ENCODE results near the gene OSCP1.

Gene OSCP1

DNA sequence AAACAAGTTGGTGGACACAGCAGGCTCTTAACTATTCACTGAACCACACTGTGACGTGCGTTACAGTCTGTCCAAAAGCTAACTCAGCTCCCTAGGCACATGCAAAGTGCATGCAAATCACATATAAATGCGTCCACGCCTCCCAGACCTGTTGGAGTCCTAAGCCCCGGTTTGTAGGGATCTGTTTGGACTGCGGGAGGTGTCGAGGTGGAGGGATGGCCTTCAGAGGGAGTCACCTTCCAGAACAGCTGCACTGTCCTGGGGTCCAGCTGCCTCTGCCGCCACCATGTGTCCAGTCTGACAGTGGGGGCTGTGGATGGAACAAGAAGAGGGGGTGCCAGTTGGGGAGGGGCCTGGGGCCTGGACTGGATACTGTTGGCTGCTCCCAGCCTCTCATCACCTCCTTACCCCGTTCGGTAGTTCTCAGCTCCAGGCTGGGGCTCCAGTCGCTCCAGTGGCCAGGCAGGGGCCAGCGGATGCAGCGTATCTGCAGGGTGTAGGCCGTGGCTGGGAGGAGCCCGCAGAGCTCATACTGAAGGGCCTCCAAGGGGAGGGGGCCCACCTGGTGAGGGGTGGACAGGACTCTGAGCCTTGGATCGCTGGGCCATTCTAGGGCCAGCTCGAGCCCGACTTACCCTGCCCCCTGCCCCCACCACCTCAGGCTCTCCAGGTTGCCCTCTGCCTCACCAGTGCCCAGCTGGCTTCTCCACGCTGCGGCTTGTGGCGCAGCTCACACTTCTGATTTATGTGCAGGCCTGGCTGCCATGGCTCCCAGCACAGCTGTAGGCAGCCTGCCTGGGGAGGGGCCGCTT, 21.8 kb upstream of the OSCP1 start:
- no peak for DNase-seq

DNA sequence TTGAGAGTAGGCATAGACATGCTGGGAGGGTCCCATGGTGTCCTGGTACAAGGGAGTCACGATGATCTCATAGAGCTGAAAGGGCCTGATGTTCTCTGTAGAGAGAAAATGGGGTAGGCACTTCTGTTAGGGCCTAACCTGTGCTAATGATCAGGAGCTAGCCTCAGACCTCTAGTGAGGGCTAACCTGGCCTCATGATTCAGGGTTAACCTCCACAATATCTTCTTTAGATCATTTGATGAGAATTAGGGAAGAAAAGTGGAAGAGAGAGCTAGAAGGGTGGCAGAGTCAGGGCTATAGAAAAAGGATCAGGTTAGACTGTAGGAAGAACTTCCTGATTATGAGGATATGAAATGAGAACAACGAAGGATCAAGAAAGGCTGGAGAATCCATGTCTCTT, 18.9 kb upstream of the OSCP1 start:
- no peak for DNase-seq

DNA sequence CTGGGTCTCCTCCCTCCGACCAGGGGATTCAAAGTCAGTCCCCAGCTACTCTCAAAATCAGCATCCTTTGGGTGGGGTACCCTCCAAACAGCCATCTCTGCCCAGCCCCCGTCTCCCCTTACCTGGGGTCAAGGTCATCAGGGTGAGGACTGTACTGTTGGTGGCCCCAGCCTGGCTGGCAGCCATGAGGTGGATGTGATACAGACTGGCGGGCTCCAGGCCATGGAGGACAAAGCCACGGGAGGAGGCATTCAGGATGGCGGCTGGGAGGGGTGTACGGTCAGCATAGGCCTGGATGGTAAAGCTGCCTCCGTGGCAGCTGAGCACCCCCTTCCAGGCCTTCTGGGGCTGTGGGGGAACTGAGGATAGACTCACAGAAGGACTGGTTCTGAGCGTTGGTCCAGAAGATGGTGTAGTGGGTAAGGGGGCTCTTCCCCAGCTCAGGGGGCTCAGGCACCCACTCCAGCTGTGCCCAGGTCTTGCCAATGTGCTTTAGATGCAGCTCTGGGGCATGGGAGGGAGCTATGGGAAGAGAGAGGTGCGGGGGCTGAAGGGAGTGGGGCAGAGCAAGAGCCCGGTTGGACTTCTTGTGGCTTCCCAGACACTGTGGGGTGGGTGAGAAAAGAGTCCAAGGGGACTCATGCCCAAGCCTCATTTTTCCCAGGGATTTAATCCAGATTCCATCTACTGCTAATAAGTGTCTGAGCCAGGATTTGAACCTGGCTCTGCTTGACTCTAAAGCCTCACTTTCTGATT, 17.6 kb upstream of the OSCP1 start:
- no peak for DNase-seq

DNA sequence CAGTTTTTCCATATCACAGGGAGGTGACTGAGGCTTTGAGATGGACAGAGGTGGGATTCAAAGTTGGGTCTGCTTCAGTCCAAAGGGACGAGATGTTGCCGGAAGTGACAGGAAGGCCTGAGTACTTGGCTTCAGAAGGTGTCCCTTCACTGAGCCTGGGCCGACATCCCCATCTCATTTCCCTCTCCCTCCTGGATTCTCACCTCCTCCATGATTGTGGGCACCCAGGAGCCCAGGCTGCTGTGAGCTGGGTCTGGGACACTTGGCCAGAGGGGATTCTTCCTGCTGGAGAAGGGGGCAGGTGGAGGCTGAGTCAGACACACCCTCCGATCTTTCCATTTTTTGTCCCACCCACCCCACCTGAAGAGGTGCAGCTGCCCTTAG, 16.8 kb upstream of the OSCP1 start:
- DNase-seq, result no peak

DNA sequence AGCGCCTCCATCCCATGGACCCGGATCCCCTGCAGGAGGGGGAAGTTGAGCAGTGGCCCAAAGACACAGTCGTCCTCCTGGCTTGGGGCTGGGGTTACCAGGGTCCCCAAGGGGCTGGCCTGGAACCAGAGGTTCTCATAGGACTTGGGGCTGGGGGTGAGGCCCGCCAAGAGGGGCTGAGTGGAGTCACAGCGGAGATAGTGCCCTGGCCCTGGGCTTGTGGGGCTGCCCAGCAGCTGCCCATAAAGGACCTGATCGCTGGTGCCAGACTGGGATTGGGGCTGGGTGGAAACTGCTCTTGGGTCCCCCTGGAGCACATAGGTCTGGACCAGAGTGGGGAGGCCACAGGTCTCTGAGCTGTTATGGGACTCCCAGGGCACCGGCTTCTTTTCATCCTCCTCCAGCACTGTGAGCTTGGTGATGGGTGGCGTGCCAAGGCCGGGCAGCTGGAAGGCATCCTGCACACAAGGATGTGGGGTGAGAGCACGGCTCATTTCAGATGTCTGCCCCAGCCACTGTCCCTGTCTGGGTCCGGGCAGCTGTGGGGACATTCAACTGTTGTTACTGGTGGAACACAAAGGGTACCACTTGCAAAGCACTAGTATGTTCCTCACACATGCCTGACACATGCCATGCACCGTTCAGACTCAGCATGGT, 16.2 kb upstream of the OSCP1 start:
- no peak for DNase-seq

DNA sequence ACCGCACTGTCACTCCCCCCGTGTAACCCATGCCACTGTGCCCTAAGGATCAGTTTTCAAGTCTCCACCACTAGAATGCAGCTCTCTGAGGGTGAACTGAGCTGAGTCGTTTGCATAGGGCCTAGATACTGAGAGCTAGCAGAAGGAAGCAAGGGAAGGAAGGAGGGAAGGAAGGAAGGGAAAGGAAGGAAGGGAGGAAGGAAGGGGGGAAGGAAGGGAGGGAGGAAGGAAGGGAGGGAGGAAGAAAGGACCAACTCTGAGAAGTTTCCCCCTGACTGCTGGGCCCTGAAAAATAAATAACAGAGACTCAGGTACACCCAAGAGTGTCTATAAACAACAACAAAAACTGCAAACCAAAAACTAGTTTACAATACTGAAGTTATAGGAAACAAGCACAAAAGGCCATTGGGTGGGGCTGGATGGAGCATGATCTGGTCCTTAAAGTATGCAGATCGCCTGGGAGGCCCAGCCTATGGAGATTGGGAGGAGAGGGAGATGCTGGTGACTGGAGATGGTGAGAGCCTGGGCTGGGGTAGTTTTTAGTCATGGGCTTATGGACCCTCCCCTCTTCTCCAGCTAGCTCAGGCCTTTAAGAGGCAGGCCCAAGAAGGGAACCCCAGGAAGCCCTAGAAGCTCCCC, 15.6 kb upstream of the OSCP1 start:
- peak; percentile 54 for DNase-seq

DNA sequence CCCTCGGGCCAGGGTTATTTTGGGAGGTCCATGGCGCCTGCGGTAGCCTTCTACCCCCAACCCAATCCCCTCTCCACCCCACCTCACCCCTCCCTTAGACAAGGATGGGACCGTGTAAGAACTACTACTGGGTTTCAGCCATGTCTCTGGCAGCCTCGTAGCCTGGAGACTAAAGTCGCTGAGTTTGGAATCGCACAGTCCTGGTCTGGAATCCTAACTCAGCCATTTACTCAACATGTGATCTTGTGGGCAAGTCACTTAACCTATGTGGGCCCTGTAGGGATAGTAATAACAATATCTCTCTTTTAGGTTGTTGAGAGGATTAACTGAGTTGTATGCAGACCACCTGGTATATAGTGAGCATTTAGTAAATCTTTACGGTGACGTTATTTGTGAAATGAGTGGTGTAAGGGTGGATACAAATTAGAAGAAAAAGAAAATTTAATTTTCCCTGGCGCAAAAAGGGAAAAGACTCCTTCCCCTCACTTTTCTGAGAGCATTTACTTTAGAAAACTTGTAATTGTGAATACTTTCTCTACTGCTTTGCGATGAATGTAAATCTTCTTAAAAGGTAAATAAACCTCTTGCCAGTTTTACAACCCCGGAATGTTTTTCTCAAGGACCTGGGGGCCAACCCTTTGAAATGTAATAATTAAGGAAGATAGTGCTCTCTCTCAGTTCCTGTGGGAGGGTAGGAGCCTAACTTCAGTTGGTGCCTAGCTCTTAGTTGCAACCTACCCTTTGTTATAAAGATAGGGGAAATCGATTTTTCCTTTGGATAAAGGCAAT, 14.5 kb upstream of the OSCP1 start:
- DNase-seq, result no peak

DNA sequence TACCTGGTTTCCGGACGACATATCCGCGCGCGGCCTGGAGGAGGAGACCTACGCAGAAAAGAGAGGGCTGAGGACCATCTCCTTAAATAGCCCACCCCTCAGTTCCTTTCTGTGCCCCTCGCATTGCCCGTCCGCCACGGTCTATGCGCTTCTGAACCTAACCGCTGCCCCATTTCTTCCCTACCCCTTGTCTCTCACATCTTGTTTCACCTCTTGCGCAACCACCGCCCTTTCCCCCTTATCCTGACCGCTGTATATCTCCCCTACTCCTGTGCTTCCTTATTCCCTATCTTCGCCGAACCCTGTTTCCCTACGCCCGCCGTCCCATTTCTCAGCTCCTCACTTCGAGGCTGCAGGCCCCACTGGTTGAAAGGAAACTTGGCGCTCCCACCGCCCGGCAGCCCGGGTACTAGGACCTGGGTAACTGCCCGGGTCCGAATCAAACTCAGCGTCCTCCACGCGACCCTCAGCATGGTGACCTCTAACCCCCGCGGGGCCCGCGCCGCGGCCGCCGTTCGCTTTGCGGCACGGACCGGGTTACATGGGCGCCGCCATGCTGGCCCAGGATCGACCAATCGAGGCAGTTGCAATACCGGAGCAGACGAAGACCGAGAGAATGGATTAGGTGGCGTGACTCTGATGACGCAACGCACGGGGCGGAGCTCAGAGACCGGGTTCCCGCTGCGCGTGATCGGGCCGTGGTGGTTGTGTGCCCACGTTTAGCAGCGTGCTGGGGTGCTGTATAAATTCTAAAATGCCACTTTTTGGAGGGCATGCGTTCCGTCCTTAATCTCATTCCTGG, 13.8 kb upstream of the OSCP1 start, which contains the start of gene MRPS15:
TSS of gene MRPS15 (minus strand) at position 582 of the 802 bp plus-strand sequence. CDS start at position 473, 109 bp downstream.
- peak; percentile 95 for DNase-seq

DNA sequence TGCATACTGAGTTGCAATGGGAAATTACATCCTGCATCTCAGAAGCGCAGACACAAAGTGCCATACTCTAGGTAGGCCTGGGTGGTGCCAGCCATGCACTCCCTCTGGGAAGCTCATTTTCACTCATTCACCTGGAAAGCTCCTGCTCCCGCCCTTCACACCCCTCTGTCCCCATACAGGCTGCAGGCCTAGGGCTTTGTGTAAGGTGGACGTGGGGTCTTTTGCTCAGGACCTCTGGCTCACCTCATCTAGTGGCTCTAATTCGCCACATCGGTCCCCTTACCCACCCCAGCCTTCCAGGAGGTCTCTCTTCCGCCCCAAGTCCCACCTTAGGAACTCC, 13.2 kb upstream of the OSCP1 start:
- DNase-seq, result no peak

DNA sequence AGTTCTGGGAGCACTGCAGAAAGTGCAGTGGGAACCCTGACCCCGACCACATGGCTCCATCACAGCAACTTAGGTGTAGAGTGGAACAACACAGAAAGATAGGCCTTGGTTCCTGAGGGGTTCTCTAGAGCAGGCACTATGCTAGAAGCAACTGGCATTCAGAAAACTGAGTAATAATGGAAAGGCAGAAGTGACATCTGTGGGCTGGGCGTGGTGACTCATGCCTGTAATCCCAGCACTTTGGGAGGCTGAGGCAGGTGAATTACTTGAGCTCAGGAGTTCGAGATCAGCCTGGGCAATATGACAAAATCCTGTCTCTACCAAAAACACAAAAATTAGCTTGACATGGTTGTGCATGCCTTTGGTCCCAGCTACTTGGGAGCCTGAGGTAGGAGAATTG, 8.7 kb upstream of the OSCP1 start:
- no peak for DNase-seq

DNA sequence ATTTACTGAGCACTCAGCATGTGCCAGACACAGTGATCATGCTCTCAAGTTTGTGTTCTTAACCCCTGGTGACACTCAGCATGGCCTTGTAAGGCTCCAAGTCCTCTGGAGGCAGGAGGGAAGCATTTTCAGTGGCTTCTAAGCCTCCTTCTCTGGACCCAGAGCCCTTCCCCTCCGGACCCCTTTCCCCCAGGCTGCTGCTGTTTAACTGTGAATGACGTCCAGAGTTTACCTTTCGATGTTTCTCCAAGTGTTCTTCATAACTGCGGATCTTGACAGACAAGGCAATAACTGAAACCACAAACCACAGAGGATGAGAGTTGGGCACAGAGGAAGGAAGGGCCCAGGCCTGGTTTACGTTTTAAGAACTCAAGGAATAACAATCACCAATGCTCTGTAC, 7.4 kb upstream of the OSCP1 start:
- no peak for DNase-seq

DNA sequence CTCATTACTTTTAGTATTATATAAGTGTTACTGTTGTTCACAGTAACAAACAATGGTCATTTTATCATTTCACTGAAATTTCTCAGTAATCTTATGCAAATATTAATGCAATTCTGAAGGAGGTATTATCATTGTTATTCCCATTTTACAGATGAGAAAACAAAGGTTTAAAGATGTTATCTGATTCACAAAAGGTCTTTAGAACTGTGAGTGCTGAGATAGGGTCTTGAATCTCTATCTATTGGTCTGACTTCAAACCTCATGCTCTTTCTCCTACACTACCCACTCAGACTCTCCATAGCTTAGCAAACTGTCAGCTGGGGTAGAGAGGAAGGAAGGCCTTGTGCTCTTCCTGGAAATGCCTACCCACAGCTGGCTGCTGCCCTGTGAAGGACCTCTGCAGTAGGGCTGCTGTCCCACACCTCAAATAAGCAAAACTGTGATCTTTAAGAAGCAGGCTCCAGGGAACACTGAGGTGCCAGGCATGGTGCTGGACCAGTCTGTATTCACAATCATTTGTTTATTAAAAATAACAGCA, 6.2 kb upstream of the OSCP1 start:
- DNase-seq, result no peak

DNA sequence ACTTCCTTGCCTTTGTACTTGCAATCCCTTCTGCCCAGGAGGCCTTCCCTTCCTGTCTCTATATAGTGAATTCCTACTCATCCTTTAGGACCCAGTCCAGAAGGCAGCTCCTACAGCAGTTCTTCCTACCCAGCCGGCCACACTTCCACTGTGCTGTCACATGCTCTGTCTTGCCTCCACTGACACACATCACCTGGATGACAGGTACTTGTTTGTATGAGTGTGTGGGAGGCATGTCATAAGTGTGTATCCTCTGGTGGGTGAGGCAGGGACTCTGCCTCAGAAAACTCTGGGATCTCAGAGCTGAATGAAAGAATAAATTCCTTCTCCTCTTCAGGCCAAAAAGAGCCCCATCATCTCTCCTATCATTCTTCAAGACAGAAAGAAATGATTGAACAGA, 5.1 kb upstream of the OSCP1 start:
- no peak for DNase-seq

DNA sequence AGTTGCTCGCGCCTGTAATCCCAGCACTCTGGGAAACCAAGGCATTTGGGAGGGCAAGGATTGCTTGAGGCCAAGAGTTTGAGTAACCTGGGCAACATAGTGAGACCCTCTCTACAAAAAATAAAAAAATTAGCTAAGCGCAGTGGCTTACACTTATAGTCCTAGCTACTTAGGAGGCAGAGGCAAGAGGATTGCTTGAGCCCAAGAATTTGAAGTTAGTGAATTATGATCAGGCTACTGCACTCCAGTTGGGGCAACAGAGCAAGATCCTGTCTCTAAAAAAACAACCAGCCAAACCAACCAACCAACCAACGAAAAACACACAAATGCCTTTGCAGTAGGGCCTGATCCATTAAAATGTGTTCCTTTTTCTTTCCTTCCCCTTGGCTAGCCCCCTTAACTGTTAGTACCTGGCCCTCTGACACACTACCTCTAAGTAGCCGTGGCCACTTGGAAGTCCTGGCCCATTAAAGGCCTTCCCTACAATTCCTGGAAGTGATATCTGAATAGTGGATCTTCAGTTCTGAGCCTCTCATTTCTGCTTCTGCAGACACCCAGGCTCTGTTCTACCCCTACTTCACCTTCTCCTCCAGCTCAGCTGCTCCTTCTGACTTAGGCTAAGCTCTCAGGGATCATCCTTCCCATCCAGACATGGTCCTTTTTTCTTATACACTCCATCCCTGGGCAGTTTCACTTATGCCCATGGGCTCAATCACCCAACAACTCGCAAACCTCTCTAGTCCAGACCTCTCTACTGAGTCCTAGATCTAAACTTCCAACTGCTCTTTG, 3.5 kb upstream of the OSCP1 start:
- no peak for DNase-seq

DNA sequence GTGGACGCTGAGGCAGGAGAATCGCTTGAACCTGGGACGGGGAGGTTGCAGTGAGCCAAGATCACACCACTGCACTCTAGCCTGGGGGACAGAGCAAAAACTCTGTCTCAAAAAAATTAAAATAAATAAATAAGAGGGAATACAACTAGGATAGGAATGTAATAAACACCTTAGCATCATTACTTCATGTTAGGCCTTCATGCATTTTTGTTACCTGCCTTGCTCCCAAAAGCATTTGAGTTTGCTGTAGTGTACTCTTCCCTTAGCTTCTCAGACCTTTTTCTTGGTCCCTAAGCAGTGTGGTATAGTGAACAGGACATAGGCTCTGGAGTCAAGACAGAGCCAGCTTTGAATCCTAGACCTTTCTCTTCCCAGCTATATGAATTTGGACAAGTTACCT, 2.8 kb upstream of the OSCP1 start:
- DNase-seq, result no peak

DNA sequence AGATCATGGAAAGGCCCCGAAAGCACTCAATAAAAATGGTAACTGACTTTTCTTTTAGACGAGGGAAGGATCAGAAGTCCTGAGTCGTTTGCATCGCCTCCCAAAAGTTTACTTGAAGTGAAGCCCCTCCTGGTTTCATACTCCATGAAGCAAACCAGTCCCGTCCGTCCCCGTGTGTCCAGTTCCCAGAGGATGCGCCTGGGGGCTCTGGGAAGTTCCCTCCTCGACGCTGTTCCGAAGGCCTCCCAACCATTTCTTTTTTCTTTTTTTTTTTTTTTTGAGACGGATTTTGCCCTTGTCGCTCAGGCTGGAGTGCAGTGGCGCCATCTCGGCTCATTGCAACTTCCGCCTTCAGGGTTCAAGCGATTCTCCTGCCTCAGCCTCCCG, 661 bp upstream of the OSCP1 start:
- DNase-seq, result no peak

DNA sequence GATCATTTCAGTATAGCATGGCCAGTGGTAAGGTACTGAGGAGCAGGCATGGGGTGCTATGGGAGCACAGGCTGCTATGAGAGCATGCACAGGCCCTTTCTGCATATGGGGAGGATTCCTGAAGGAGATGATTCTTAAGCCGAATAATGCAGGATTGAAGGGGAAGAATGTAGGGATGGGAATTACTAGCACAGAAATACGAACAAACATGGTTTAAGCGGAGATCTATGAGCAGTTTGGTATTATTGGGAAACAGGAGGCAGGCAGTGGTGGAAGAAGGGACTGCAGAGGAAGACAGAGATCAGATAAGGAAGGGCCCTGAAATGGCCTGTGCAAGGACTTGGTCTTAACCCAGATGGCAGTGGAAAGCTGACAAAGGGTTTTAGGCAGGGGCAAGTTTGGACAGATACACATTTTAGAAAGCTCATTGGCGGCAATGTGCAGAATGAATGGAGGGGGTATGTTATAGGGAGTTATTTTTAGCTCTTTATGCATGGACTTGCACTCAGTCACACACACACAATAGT, 1.7 kb downstream of the OSCP1 start:
- no peak for DNase-seq

DNA sequence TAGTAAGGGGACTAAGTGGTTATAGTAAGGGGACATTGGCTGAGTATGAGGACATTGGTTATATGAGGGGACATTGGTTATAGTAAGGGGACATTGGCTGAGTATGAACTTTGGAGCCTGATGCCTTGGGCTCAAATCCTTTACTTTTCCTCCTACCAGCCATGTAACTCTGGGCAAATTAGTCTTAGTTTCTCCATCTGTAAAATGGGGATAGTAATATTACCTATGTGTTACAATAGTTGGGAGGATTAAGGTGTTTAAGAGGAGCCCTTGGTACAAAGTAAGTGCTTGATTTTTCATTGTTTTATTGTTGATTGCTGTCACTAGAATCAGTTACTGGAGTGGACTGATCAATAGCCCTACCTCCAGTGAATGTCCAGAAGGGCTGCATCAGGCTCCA, 2.8 kb downstream of the OSCP1 start:
- no peak for DNase-seq

DNA sequence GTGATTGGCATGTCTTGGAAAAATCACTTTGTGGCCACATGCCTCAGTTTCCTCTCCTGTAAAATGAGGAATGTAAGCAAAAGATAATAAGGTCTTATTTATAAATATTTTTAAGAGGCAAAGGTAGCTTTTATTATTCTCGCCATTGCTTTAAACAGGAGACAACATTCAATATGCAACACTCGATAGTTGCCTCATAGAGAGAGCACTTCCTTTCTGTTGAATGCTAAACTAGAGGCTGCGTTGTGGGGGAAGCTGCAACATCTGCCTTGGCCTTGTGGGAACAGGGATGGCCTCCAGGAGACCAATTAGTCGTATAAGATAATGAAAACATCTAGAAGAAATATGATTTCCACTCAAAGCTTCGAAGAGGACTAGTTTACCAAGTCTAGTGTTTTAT, 3.5 kb downstream of the OSCP1 start:
- no peak for DNase-seq

DNA sequence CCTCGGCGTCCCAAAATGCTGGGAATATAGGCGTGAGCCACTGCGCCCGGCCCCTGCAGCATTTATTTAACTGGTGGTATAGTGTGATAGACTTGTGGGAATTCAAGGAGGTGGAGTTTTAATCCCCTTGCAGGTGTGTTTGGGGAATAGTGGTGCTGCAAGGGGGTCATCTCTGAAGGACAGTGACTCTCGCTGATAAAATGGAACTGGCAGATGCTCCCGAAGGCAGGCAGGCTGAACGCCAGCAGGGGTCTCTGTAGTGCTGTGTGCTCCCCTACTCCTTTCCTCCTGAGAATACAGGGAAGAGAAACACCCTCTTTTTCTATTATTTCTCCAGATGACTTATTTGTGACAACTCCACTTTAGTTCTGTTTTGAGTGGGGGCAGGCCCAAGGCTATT, 4.0 kb downstream of the OSCP1 start:
- no peak for DNase-seq
